K562 (cell line): ENCODE results near the gene GMIP. TPM values are rescaled to one million over a fixed set of nuclear protein-coding genes. Genes with fewer than 3 reads are reported as not detected.

Experiments used
- FOXJ3 ChIP-seq: sonication (generic); formaldehyde crosslinking; IDR thresholded peaks from 2 replicates; pipeline ENCODE4 v1.4.0; 2020; ENCODE audit warnings: mild to moderate bottlenecking, missing genetic modification reagents
- KLF16 ChIP-seq: IDR thresholded peaks from 2 replicates; pipeline ENCODE4 v1.6.1; 2016; ENCODE audit warnings: antibody characterized with exemption
- POLR2G ChIP-seq: fragments of 200-400 bp; formaldehyde crosslinking; IDR thresholded peaks from 2 replicates; pipeline ENCODE4 v1.6.1; 2017; ENCODE audit warnings: low read depth, mild to moderate bottlenecking, antibody characterized with exemption, low read length, moderate library complexity
- ZNF583 ChIP-seq: fragments of 250-450 bp; sonication (Bioruptor Pico); IDR thresholded peaks from 2 replicates; pipeline ENCODE4 v1.4.0; 2020
- polyA plus RNA-seq, 8 experiments: library from polyadenylated mRNA; depleted of rRNA in 4 of 8; stranded (reverse) in 5 of 8; unstranded in 3 of 8; fragments of >200 nt; fragmentation: Nextera tagmentation in 2 of 8; fragmentation: Illumina TruSeq in 1 of 8; extraction: Ambion mirVana in 2 of 8; extraction: Trizol in 1 of 8; gene quantifications; 2 replicates each; pipeline versions ENCODE4 v1.2.1 to v1.2.3, GENCODE V29; 2011 to 2014; ENCODE audit warnings: inconsistent platforms in 1 of 8, missing spikeins in 1 of 8
- total RNA-seq, 7 experiments: library from RNA; depleted of rRNA in 6 of 7; stranded (reverse); fragments of >200 nt in 6 of 7; fragmentation: Illumina TruSeq in 2 of 7; extraction: Trizol in 2 of 7; gene quantifications; 2 replicates each; pipeline versions ENCODE4 v1.2.1 to v1.2.3, GENCODE V29; 2011 to 2021; ENCODE audit warnings: low replicate concordance in 1 of 7
- TF ChIP-seq, protein P1 (sequence below), 2 experiments: fragments of 450-650 bp in 1 of 2; sonication (generic) in 1 of 2; formaldehyde crosslinking; conservative IDR thresholded peaks; 2 replicates each; pipeline versions ENCODE4 v1.4.0 to v1.8.1; 2020 to 2022; ENCODE audit warnings: mild to moderate bottlenecking in 1 of 2, missing genetic modification reagents in 1 of 2
- TF ChIP-seq, protein P2 (sequence below), 2 experiments: IDR thresholded peaks in 1 of 2; conservative IDR thresholded peaks in 1 of 2; 2 replicates each; pipeline ENCODE4 v1.6.1; 2016; ENCODE audit warnings: low read depth in 2 of 2, mild to moderate bottlenecking in 1 of 2, missing compliant biosample characterization in 1 of 2, missing genetic modification characterization in 1 of 2, moderate library complexity in 1 of 2
- TF ChIP-seq, protein P3 (sequence below): fragments of 450-650 bp; IDR thresholded peaks from 2 replicates; pipeline ENCODE4 v1.6.1; 2016; ENCODE audit warnings: low read depth

Gene GMIP
- total and polyA plus RNA-seq, 9 of the 15 experiments (the other 6 are each of a cell fraction or from before 2014, with no cell fraction given): 0.14 to 15.8 (median 3.2) TPM

DNA sequence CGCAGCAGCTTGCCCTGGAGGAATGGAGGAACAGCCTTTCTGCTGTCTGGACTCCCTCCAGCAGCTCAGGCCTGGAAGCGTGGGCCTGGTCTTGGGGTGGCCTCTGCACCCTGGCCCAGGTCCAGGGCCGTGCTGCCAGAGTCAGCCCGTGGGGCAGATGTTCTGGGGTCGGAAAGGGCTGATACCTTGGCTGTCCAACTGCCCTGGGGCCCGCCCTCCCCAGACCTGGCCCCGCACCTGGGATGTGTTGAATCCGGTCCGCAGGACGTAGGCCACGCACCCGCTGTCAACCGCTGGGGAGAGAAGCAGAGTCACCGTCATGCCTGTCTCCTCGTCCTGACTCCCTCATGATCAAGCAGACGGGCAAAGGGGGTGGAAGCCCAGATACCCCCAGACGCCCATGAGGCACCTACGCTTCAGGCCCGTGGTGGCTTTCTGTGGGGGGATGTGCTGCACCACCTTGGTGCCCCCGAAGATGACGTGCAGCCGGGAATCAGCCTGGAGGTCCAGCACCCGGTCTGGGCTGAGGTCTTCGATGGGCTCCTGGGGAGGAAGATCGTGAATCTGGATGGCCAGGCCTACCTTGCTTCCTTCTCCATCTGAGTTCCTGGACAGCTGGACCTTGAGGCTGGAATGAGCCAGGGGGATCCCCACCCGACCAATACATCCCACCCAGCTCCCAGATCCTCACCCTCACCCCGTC is 12.3 kb upstream of the GMIP start (continued):
- TF ChIP-seq, protein P1, sequence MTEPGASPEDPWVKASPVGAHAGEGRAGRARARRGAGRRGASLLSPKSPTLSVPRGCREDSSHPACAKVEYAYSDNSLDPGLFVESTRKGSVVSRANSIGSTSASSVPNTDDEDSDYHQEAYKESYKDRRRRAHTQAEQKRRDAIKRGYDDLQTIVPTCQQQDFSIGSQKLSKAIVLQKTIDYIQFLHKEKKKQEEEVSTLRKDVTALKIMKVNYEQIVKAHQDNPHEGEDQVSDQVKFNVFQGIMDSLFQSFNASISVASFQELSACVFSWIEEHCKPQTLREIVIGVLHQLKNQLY (CRISPR knock-in tag; conservative IDR thresholded peaks at IDR 0.05): no peak
- TF ChIP-seq, protein P2, sequence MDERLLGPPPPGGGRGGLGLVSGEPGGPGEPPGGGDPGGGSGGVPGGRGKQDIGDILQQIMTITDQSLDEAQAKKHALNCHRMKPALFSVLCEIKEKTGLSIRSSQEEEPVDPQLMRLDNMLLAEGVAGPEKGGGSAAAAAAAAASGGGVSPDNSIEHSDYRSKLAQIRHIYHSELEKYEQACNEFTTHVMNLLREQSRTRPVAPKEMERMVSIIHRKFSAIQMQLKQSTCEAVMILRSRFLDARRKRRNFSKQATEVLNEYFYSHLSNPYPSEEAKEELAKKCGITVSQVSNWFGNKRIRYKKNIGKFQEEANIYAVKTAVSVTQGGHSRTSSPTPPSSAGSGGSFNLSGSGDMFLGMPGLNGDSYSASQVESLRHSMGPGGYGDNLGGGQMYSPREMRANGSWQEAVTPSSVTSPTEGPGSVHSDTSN (CRISPR knock-in tag; IDR thresholded peaks at IDR 0.05; ENCODE audit: low read depth): no peak
- TF ChIP-seq, protein P2 (tag; conservative IDR thresholded peaks at IDR 0.05; ENCODE audit: low read depth): no peak
- TF ChIP-seq, protein P3, sequence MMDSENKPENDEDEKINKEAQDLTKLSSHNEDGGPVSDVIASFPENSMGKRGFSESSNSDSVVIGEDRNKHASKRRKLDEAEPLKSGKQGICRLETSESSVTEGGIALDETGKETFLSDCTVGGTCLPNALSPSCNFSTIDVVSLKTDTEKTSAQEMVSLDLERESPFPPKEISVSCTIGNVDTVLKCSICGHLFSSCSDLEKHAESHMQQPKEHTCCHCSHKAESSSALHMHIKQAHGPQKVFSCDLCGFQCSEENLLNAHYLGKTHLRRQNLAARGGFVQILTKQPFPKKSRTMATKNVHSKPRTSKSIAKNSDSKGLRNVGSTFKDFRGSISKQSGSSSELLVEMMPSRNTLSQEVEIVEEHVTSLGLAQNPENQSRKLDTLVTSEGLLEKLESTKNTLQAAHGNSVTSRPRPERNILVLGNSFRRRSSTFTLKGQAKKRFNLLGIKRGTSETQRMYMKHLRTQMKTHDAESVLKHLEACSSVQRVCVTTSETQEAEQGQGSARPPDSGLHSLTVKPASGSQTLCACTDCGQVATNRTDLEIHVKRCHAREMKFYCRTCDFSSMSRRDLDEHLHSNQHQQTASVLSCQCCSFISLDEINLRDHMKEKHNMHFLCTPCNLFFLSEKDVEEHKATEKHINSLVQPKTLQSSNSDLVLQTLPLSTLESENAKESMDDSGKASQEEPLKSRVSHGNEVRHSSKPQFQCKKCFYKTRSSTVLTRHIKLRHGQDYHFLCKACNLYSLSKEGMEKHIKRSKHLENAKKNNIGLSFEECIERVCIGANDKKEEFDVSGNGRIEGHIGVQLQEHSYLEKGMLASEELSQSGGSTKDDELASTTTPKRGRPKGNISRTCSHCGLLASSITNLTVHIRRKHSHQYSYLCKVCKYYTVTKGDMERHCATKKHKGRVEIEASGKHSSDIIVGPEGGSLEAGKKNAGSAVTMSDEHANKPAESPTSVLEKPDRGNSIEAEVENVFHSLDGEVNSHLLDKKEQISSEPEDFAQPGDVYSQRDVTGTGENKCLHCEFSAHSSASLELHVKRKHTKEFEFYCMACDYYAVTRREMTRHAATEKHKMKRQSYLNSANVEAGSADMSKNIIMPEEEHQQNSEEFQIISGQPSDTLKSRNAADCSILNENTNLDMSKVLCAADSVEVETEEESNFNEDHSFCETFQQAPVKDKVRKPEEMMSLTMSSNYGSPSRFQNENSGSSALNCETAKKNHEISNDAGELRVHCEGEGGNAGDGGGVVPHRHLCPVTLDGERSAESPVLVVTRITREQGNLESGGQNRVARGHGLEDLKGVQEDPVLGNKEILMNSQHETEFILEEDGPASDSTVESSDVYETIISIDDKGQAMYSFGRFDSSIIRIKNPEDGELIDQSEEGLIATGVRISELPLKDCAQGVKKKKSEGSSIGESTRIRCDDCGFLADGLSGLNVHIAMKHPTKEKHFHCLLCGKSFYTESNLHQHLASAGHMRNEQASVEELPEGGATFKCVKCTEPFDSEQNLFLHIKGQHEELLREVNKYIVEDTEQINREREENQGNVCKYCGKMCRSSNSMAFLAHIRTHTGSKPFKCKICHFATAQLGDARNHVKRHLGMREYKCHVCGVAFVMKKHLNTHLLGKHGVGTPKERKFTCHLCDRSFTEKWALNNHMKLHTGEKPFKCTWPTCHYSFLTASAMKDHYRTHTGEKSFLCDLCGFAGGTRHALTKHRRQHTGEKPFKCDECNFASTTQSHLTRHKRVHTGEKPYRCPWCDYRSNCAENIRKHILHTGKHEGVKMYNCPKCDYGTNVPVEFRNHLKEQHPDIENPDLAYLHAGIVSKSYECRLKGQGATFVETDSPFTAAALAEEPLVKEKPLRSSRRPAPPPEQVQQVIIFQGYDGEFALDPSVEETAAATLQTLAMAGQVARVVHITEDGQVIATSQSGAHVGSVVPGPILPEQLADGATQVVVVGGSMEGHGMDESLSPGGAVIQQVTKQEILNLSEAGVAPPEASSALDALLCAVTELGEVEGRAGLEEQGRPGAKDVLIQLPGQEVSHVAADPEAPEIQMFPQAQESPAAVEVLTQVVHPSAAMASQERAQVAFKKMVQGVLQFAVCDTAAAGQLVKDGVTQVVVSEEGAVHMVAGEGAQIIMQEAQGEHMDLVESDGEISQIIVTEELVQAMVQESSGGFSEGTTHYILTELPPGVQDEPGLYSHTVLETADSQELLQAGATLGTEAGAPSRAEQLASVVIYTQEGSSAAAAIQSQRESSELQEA: no peak
- TF ChIP-seq FOXJ3 (no peak), ZNF583 (no peak), POLR2G (0 out of 2 replicates have a peak, but pooled peaks have one; percentile 51), KLF16 (no peak)
